OCI-LY7 (cell line): ENCODE results near the gene DAPK1.

ENCODE experiments used
- CTCF ChIP-seq: fragments of 200-600 bp; sonication (generic); conservative IDR thresholded peaks from 2 replicates; pipeline ENCODE4 v1.5.1; 2014; ENCODE audit warnings: mild to moderate bottlenecking, antibody characterized with exemption, low read length, moderate library complexity, mixed read lengths
- EZH2phosphoT487 ChIP-seq: fragments of 200-600 bp; sonication (generic); IDR thresholded peaks from 2 replicates; pipeline ENCODE4 v1.6.1; 2018; ENCODE audit warnings: low read depth, borderline replicate concordance, mild to moderate bottlenecking, mixed run types, antibody characterized with exemption, low read length, moderate library complexity, mixed read lengths

GRCh38 chr9:87664153-87665060 lies 166.7 kb downstream of the DAPK1 start:
- TF ChIP-seq CTCF (no peak), EZH2phosphoT487 (no peak)
